HG03457 (cell line): ENCODE results near the gene ARF6.
"Not testable (repeated sequence)": the region's sequence is repeated elsewhere in the genome, so short reads cannot be mapped to it uniquely, and the experiment has no call there.

Source experiments
- ATAC-seq: cut with Tn5 transposase; IDR thresholded peaks from one replicate; pipeline ENCODE4 v1.9.1; 2021; ENCODE audit warnings: moderate number of reproducible peaks; ENCODE audit not compliant: unreplicated experiment

The ARF6 gene

DNA sequence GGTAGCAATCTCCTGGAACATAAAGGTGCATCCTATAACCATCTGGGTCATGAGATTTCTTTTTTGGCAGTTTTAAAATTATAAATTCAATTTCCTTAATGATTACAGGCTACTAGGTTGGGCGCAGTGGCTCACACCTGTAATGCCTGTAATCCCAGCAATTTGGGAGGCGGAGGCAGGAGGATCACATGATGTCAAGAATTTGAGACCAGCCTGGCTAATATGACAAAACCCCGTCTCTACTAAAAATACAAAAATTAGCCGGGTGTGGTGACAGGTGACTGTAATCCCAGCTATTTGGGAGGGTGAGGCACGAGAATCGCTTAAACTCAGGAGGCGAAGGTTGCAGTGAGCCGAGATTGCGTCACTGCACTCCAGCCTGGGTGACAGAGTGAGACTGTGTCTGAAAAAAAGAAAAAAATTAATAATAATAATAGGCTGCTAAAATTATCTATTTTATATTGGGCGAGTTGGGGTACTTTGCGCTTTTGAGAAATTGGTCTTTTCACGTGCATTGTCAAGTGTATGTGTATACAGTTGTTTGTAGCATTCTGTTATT is 17.2 kb upstream of the ARF6 start:
- ATAC-seq: no peak

DNA sequence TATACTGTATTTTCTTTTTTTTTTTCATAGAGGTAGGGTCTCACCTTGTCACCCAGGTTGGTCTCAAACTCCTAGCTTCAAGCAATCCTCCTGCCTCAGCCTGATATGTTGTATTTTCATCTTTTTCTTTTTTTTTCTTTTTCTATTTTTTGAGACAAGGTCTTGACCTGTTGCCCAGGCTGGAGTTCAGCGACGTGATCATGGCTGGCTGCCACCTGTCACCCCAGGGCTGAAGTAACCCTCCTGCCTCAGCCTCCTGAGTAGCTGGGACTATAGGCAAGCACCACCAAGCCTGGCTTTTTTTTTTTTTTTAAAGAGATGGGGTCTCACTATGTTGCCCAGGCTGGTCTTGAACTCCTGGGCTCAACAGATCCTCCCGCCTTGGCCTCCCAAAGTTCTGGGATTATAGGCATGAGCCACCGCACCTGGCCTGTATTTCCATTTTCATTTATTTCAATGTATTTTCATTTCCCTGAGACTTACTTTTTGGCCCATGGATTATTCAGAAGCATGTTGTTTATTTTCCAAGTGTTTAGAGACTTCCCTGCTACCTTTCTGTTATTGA is 16.2 kb upstream of the ARF6 start:
- no peak for ATAC-seq

DNA sequence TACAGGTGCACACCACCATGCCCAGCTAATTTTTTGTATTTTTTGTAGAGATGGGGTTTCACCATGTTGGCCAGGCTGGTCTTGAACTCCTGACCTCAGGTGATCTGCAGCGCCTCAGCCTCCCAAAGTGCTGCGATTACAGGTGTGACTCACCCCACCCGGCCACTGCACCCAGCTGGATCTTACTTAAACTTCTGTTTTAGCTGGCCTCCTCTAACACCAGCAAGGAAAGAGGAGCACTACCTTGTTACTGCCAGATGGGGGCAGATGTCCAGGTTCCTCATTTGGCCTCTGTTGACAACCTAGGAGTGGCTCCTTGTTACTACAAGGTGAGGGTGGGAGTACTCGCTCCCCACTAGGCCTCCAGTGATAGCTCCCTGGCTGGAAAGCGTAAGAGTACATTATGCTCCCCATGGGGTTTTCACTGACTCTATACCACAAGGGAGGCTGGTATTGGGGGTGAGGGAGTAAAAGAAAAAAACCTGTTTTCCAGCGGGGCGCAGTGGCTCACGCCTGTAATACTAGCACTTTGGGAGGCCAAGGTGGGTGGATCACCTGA is 13.2 kb upstream of the ARF6 start:
- ATAC-seq: peak; percentile 78

DNA sequence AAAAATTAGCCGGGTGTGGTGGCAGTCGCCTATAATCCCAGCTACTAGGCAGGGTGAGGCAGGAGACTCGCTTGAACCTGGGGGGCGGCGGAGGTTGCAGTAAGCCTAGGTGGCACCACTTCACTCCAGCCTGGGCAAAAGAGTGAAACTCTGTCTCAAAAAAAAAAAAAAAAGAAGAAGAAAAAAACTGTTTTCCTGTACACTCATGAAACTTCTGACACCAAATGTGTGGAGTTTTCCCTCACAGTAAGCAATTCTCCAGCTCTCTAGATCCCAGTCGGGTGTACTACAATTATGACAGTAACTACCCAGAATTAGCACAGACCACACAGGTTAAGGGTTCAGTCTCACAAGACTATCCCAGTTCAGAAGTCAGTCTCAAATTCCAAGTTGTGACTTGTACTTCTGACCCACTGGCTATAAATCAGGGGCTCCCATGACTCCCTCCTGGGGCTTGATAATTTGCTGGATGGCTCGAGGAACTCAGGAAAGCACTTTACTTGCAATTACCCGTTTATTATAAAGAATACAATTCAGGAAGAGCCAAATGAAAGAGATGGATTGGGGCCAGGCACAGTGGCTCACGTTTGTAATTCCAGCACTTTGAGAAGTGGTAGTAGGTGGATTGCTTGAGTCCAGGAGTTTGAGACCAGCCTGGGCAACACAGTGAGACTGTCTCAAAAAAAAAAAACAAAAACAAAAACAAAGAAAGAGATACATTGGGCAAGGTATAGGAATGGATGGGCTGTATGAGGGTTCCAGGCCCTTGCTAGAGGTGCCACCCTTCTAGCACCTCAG is 12.4 kb upstream of the ARF6 start:
- no peak for ATAC-seq

DNA sequence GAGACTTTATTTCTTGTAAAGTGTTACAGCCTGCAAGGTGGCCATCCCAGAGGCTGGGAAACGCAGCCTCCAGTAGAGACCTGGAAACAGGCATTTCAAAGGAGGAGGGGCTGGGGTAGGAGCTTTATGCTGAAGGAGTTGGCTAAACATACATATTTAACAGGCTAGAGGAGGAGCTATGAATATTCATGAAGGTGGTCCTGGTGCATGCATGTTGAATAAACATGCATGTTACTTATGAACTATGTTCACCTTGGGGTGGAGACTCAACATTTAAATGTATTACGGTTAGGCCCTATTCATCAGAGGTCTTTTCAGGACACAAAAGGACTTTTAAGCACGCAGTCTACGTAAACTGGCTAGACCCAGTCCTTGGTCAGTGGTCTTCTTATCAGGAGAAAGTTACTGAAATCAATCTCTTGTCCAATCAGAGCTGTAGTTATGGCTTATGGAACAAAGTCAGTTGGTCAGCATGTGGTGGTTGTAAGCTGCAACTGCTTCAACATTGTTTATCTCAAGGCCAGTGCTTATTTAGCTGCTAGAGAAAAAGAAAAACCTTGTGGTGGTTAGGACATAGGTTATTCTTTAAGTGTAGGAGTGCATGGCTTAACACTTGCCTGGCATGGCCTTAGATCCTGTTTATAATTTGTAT is 11.4 kb upstream of the ARF6 start:
- ATAC-seq: no peak

DNA sequence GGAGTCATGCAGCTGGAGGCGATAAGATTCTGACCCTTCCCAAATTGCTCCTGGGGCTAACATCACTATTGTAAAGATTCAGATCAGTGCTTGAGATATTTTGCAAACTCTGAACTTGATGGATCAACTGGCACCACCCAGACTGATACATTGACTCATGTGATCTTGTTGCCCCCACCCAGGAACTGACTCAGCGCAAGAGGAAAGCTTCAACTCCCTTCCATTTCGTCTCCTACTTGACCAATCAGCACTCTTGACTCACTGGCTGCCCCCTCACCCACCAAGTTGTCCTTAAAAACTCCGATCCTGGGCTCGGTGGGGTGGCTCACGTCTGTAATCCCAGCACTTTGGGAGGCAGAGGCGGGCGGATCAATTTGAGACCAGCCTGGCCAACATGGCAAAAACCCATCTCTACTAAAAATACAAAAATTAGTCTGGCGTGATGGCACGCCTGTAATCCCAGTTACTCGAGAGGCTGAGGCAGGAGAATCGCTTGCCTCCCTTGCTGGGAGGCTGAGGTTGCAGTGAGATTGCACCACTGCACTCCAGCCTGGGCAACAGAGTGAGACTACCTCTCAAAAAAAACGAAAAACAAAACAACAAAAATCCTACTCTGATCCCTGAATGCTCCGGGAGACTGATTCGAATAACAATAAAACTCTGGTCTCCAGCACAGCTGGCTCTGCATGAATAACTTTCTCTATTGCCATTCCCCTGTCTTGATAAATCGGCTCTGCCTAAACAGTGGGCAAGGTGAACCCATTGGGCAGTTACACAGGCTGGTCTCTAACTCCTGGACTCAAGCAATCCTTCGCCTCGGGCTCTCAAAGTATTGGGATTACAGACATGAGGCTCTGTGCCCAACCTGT is 9.8 kb upstream of the ARF6 start:
- ATAC-seq: no peak

DNA sequence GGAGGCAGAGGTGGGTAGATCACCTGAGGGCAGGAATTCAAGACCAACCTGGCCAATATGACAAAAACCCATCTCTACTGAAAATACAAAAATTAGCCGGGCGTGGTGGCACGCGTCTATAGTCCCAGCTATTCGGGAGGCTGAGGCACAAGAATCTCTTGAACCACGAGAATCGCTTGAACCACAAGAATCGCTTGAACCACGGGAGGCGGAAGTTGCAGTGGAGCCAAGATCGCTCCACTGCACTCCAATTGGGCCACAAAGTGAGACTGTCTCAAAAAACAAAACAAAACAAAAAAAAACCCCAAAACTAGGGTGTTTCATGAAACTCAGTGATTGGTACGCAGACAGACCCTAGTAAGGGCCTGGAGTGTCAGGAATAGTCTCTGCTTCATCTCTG is 6.4 kb upstream of the ARF6 start:
- ATAC-seq: no peak

DNA sequence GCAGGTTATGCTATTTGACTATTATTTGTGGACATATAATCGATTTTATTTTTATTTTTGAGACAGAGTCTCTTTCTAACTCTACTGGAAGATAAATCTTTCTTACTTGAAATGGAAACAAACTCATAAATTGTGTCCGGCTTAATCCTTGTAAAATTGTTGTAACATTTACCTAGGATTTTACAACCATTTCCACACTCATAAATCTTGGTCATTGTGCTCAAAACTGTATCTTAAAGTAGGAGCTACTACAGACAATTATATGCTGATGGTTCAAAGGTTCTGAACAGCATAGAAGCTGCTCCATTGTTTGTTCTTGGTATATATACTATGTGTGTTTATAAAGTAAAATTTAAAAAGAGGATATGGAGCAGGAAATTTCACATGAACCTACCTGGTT is 4.6 kb upstream of the ARF6 start:
- no peak for ATAC-seq

DNA sequence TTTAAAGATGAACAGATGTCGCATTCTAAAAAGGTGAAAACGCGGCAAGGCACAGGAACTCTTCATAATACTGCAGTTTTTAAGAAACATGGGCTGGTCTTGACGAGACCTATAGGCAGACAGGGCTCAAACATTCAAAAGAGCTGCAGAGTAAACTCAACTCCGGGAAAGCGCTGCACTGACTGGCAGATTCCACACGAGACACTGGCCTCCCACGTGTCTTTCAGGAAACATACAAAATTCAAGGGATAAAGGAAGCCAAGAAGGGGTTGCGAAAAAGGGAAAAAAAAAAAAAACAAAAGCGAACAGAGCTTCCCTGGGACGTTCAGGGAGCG is 614 bp upstream of the ARF6 start:
- peak; percentile 17 for ATAC-seq

DNA sequence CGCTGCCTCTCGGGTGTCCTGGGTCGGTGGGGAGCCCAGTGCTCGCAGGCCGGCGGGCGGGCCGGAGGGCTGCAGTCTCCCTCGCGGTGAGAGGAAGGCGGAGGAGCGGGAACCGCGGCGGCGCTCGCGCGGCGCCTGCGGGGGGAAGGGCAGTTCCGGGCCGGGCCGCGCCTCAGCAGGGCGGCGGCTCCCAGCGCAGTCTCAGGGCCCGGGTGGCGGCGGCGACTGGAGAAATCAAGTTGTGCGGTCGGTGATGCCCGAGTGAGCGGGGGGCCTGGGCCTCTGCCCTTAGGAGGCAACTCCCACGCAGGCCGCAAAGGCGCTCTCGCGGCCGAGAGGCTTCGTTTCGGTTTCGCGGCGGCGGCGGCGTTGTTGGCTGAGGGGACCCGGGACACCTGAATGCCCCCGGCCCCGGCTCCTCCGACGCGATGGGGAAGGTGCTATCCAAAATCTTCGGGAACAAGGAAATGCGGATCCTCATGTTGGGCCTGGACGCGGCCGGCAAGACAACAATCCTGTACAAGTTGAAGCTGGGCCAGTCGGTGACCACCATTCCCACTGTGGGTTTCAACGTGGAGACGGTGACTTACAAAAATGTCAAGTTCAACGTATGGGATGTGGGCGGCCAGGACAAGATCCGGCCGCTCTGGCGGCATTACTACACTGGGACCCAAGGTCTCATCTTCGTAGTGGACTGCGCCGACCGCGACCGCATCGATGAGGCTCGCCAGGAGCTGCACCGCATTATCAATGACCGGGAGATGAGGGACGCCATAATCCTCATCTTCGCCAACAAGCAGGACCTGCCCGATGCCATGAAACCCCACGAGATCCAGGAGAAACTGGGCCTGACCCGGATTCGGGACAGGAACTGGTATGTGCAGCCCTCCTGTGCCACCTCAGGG is 679 bp downstream of the ARF6 start:
- peak; percentile 23 for ATAC-seq

DNA sequence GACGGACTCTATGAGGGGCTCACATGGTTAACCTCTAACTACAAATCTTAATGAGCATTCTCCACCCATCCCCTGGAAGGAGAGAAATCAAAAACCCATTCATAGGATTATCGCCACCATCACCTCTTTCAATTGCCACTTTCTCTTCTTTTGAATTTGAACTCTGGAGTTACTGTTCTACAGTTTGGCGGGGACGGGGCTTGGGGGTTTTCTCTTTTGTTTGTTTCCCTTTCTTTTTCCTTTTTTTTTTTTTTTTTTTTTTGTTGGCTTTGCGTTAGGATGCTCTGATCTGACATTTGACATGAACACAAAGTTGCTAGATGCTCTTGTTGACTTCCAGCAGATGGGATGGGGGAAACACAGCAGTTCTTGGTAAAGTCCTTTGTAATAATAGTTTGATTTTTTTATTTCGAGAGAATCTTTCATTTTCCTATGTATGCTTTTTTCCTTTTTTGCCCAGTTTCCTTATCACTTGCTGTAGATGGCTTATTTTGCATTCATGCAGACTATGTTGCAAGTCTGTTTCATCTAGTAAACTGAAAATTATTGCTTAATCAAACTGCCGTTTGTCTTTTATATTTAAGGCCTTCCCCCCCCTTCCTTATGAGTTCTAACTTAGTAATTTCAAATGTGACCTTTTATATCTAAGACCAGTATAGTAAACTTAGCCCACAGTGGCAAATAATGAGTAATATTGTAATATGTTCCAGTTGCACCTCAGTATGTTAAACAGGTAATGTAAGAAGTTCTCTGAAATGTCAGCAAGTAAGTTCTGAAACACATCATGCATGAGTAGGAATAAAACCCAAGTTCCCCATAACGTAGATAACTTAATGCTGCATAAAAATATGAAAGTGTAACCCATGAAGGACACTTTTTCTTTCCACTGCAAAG is 1.6 kb downstream of the ARF6 start:
- ATAC-seq: not testable (repeated sequence)

DNA sequence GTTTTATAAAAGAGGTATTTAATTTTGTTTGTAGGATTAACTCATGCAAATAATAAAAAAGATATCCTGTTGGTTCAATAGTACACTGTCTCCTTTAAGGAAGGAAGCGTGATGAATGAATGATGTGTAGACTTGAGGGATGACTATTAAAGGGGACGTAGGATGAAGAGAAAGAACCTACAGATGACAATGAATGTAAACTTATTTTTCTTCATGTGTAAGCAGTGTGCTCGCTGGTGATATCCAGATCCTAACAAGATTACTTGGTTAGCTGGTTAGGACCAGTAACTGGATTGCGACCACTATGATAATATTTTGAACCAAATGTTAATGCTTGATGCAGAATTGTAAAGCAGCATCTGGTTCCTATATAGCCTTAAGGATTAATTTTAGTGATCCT is 2.6 kb downstream of the ARF6 start:
- ATAC-seq: no peak

DNA sequence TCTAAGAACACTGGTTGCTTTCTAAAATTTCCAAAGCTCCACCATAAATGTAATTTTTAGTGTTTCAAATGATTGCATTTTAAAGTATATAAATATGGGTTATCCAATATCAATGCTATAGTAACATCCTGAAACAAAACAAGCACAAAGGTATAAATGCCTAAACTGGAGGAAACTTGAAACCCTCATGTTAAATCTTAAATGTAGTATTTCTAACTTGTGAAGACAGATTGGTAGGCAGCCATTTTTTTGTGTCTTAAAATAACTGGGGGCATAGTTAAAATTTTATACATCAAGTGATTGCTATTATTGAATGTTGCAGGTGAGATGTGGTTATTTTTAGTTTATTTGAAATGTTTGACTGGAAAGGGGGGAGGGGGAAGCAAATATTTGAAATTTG is 3.4 kb downstream of the ARF6 start:
- not testable (repeated sequence) for ATAC-seq

DNA sequence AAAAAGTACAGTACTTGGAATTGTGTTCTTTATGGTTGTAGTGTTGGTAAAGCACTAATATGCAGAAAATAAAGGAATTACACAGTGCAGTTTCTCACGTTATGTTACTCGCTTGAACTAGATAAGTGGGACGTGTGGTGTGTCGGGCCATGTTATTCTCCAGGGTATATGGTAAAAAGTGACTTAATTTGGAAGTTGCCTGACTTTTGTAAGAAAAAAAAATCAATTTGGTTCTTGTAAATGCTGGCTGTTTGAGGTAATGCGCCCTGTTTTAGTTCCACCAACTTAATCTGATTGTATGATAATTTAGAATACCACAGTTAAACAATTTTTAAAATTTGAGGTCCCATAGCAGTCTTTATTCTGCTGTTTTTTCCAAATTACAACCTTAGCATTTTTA is 4.1 kb downstream of the ARF6 start:
- ATAC-seq: no peak

DNA sequence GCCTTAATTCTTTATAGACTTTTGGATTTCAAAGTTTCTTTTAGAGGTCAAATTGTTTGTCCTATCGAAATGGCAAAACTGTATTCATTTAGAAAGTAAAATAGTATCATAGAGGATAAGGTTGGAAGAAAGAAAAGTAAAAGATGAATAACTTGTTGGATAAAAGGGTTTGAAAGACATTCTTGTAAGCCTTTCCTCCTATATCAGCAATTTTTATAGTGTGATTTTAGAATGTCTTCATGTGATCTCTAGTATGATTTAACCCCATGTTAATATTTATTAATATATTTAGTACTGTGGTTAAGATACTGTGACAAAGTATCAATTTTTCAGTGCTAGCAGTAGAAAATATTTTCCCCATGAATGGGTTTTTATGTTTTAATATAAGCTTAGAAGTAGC is 4.5 kb downstream of the ARF6 start:
- no peak for ATAC-seq

DNA sequence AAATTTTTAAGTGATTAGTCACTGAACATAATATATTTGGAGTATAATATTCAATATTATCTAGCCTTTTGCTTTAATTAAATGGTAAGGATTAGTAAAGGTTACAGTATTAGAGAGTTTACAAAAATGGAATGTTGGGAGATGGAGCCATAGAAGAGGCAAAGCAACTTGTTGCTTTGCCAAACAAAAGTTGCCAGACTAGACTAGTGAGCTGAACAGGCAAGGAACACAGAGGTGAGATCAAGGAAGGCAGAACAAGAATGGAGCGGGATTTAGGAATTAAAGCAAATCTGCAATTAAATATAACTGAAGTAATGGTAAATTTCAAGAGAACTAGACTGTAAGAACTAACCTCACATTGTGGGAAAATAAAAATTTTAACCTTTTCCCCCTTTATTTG is 5.1 kb downstream of the ARF6 start:
- no peak for ATAC-seq

DNA sequence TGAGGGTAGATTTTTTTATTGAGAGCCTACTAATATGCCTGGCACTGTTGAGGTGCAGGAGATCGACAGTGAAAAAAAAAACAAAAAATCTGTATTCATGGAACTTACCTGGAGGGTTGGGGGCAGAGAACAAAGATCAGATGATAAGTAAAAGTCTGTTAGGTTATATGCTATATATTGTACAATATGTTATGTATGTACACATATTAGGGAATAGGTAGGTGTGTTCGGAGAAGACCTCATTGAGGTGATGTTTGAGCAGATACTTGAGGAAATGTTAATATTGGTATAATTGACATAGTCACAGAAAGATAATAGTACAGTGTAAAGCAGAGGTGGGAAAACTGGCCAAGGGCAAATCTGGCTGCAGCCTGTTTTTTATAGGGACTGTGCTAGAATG is 5.6 kb downstream of the ARF6 start:
- ATAC-seq: no peak

DNA sequence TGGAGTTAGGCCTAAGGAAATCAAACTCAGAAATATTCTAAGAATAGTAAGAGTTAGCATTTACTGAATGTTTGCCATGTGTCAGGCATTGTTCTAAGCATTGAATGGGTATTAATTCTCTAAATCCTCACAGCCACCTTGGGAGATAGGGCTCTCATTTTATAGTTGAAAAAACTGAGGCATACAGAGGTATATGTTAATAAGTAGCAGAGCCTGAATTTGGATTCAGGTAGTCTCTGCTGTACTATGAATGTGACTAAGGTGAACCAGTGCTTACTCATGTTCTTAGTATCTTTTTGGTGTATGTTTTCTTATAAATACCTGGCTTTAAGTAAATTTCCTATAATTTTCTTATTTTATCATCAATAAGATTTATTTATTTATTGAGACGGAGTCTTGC is 8.1 kb downstream of the ARF6 start:
- no peak for ATAC-seq

DNA sequence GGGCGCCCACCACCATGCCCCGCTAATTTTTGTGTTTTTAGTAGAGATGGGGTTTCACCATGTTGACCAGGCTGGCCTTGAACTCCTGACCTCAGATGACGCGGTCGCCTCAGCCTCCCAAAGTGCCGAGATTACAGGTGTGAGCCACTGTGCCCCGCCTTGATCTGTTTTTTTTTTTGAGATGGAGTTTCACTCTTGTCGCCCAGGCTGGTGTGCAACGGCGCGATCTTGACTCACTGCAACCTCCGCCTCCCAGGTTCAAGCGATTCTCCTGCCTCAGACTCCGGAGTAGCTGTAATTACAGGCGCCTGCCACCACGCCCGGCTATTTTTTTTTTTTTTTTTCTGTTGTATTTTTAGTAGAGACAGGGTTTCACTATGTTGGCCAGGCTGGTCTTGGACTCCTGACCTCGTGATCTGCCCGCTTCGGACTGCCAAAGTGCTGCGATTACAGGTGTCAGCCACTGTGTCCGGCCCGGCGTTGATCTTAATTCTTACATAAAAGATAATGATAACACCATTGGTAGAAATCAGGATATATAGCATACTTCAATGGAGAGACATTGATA is 9.9 kb downstream of the ARF6 start:
- ATAC-seq: not testable (repeated sequence)
